ENCODE data around the gene TRIO. TPM values are rescaled to one million over a fixed set of nuclear protein-coding genes. Genes with fewer than 3 reads are reported as not detected.

The TRIO gene
- polyA plus RNA-seq, 1 donor (not counting 4 experiments of a cell fraction or from before 2014, with no cell fraction given) = 57.2 TPM

- no peaks in the 10 kb centered on the region for H3K27me3 ChIP-seq (ENCODE audit: control insufficient read depth, extremely low read depth, insufficient read depth, low read length)
- H2AFZ ChIP-seq (ENCODE audit: control insufficient read depth, low read length) = no peak overlapping the region
- peaks cover 0 to 15% of the 10 kb centered on the region in 2 experiments for H3K36me3 ChIP-seq (ENCODE audit: control insufficient read depth in 2 of 2, extremely low read depth in 1 of 2, insufficient read depth in 2 of 2, low read length in 2 of 2)
- H3K4me1 ChIP-seq (ENCODE audit: control insufficient read depth, extremely low read depth, insufficient read depth, low read length) = peaks cover 14% of the 10 kb centered on the region
- H3K9me1 ChIP-seq (ENCODE audit: control insufficient read depth, extremely low read depth, insufficient read depth, low read length) = no peaks in the 10 kb centered on the region
- DNase-seq (ENCODE audit: low read depth, low spot score) (no peak), FAIRE-seq (no peak)
- H3K9ac ChIP-seq (ENCODE audit: control insufficient read depth, extremely low read depth, insufficient read depth, low read length) = no peak overlapping the region
- H4K20me1 ChIP-seq (ENCODE audit: control insufficient read depth, extremely low read depth, insufficient read depth, low read length) = no peaks in the 10 kb centered on the region
- peaks cover 16% of the 10 kb centered on the region for H3K79me2 ChIP-seq (ENCODE audit: control insufficient read depth, insufficient read depth, low read length)
- no peak overlapping the region for H3K27ac ChIP-seq (ENCODE audit: control insufficient read depth, insufficient read depth, low read length)
- dilution Hi-C loops (cut with MboI; ENCODE audit: extremely low pct_ligation_motif_present, low sequenced_read_pairs) = no loop called here
- H3K9me3 ChIP-seq (ENCODE audit: control insufficient read depth, low read depth, low read length) = no peaks in the 10 kb centered on the region
- no peak for TF ChIP-seq EZH2 (IDR thresholded peaks at IDR 0.05; ENCODE audit: low read length)
- no peak for TF ChIP-seq CTCF (optimal IDR thresholded peaks at IDR 0.05 in 1 of 3, IDR thresholded peaks at IDR 0.05 in 1 of 3, conservative IDR thresholded peaks at IDR 0.05 in 1 of 3; ENCODE audit: extremely low read depth in 1 of 3, insufficient read depth in 2 of 3, low read length in 3 of 3)
- no peak overlapping the region for H3K4me3 ChIP-seq (ENCODE audit: control insufficient read depth in 2 of 3, extremely low read depth in 1 of 3, insufficient read depth in 2 of 3, low read depth in 1 of 3, low read length in 3 of 3)
- H3K4me2 ChIP-seq (ENCODE audit: control insufficient read depth, extremely low read depth, insufficient read depth, low read depth, low read length) = no peak overlapping the region
Observed at GRCh38 chr5:14444161-14444560, 301.0 kb downstream of the TRIO start.

GRCh38 chr5:14445013-14445412, 301.9 kb downstream of the TRIO start:
- no peaks in the 10 kb centered on the region for H4K20me1 ChIP-seq (ENCODE audit: control insufficient read depth, extremely low read depth, insufficient read depth, low read length)
- TF ChIP-seq CTCF (optimal IDR thresholded peaks at IDR 0.05 in 1 of 3, IDR thresholded peaks at IDR 0.05 in 1 of 3, conservative IDR thresholded peaks at IDR 0.05 in 1 of 3; ENCODE audit: extremely low read depth in 1 of 3, insufficient read depth in 2 of 3, low read length in 3 of 3) (no peak), EZH2 (IDR thresholded peaks at IDR 0.05; ENCODE audit: low read length) (no peak)
- H3K36me3 ChIP-seq (ENCODE audit: control insufficient read depth in 2 of 2, extremely low read depth in 1 of 2, insufficient read depth in 2 of 2, low read length in 2 of 2) = peaks cover 1 to 16% of the 10 kb centered on the region in 2 experiments
- H3K4me3 ChIP-seq (ENCODE audit: control insufficient read depth in 2 of 3, extremely low read depth in 1 of 3, insufficient read depth in 2 of 3, low read depth in 1 of 3, low read length in 3 of 3) = no peak overlapping the region
- H2AFZ ChIP-seq (ENCODE audit: control insufficient read depth, low read length) = no peak overlapping the region
- H3K9me1 ChIP-seq (ENCODE audit: control insufficient read depth, extremely low read depth, insufficient read depth, low read length) = no peaks in the 10 kb centered on the region
- no peaks in the 10 kb centered on the region for H3K27me3 ChIP-seq (ENCODE audit: control insufficient read depth, extremely low read depth, insufficient read depth, low read length)
- dilution Hi-C loops (cut with MboI; ENCODE audit: extremely low pct_ligation_motif_present, low sequenced_read_pairs) = no loop called here
- no peak overlapping the region for H3K9ac ChIP-seq (ENCODE audit: control insufficient read depth, extremely low read depth, insufficient read depth, low read length)
- peaks cover 20% of the 10 kb centered on the region for H3K79me2 ChIP-seq (ENCODE audit: control insufficient read depth, insufficient read depth, low read length)
- H3K9me3 ChIP-seq (ENCODE audit: control insufficient read depth, low read depth, low read length) = no peaks in the 10 kb centered on the region
- H3K4me2 ChIP-seq (ENCODE audit: control insufficient read depth, extremely low read depth, insufficient read depth, low read depth, low read length) = no peak overlapping the region
- DNase-seq (ENCODE audit: low read depth, low spot score) = no peak
- peak overlapping the region; percentile 2 for H3K27ac ChIP-seq (ENCODE audit: control insufficient read depth, insufficient read depth, low read length)
- no peak for FAIRE-seq
- peaks cover 14% of the 10 kb centered on the region for H3K4me1 ChIP-seq (ENCODE audit: control insufficient read depth, extremely low read depth, insufficient read depth, low read length)

Measured in keratinocyte (primary cell).